ENCODE data around the gene CPT1A.

The CPT1A gene

GRCh38 chr11:68825571-68825970 lies 16.1 kb downstream of the CPT1A start:
- no peak; the same call in 1 of the 2 replicates for TF ChIP-seq CTCF (IDR thresholded peaks at IDR 0.05)

- no peak for TF ChIP-seq CTCF (IDR thresholded peaks at IDR 0.05)
Measured at GRCh38 chr11:68822546-68822945, 19.2 kb downstream of the CPT1A start.

GRCh38 chr11:68821670-68822069 lies 20.0 kb downstream of the CPT1A start:
- no peak for TF ChIP-seq CTCF (IDR thresholded peaks at IDR 0.05)

GRCh38 chr11:68819362-68819761 lies 22.4 kb downstream of the CPT1A start:
- no peak for TF ChIP-seq CTCF (IDR thresholded peaks at IDR 0.05)

GRCh38 chr11:68818181-68818580 lies 23.5 kb downstream of the CPT1A start:
- no peak for TF ChIP-seq CTCF (IDR thresholded peaks at IDR 0.05)

- TF ChIP-seq CTCF (IDR thresholded peaks at IDR 0.05) = no peak
Measured at GRCh38 chr11:68817554-68817953, 24.2 kb downstream of the CPT1A start.

- no peak for TF ChIP-seq CTCF (IDR thresholded peaks at IDR 0.05)
Measured at GRCh38 chr11:68816917-68817419, 24.7 kb downstream of the CPT1A start.

GRCh38 chr11:68816251-68816776 lies 25.4 kb downstream of the CPT1A start:
- no peak for TF ChIP-seq CTCF (IDR thresholded peaks at IDR 0.05)

Data from LNCAP (cell line).